Colon (tissue), 2 donors: ENCODE data around the gene MFRP.
"Not testable (repeated sequence)": the region's sequence is repeated elsewhere in the genome, so short reads cannot be mapped to it uniquely, and the experiment has no call there.

Source experiments
- FAIRE-seq: peaks from 2 replicates; lab custom pipeline; 2012; peaks lifted over from hg19 to GRCh38; lab: Jason Lieb, UNC
- donor health status: control.
- donor health status: control.

MFRP gene

GRCh38 chr11:119346605-119347004 lies at the start of gene MFRP:
TSS of gene MFRP (minus strand) at chr11:119346705. CDS start at chr11:119346513, 192 bp downstream.
- FAIRE-seq, result no peak

- no peak for FAIRE-seq
These were observed 44.8 kb upstream of the MFRP start for GRCh38 chr11:119391275-119391674.

- FAIRE-seq, result no peak
These were observed 43.2 kb upstream of the MFRP start for GRCh38 chr11:119389611-119390254.

GRCh38 chr11:119388103-119388502 lies 41.6 kb upstream of the MFRP start:
- FAIRE-seq, result no peak

- no peak for FAIRE-seq
These were observed 37.8 kb upstream of the MFRP start for GRCh38 chr11:119384332-119384731.

GRCh38 chr11:119382513-119382912 lies 36.0 kb upstream of the MFRP start:
- FAIRE-seq, result not testable (repeated sequence)

GRCh38 chr11:119382101-119382500 lies 35.6 kb upstream of the MFRP start:
- FAIRE-seq, result no peak

- no peak for FAIRE-seq
These were observed 34.9 kb upstream of the MFRP start, which contains the start of gene USP2 for GRCh38 chr11:119381181-119381988. TSS of gene USP2 (minus strand) at chr11:119381690. CDS start at chr11:119373480, 8,210 bp downstream.

- no peak for FAIRE-seq
These were observed 34.3 kb upstream of the MFRP start for GRCh38 chr11:119380827-119381180.

- FAIRE-seq, result no peak
These were observed 33.8 kb upstream of the MFRP start for GRCh38 chr11:119380160-119380826.

- no peak for FAIRE-seq
These were observed 32.5 kb upstream of the MFRP start for GRCh38 chr11:119378851-119379465.

GRCh38 chr11:119377961-119378667 lies 31.6 kb upstream of the MFRP start:
- no peak for FAIRE-seq

- FAIRE-seq, result no peak
These were observed 30.8 kb upstream of the MFRP start for GRCh38 chr11:119377112-119377901.

GRCh38 chr11:119376197-119376847 lies 29.8 kb upstream of the MFRP start:
- no peak for FAIRE-seq

- FAIRE-seq, result no peak
These were observed 29.1 kb upstream of the MFRP start for GRCh38 chr11:119375337-119376196.

GRCh38 chr11:119374632-119375336 lies 28.3 kb upstream of the MFRP start:
- no peak for FAIRE-seq

- FAIRE-seq, result no peak
These were observed 27.6 kb upstream of the MFRP start for GRCh38 chr11:119373921-119374631.
